ENCODE data around the gene RBP2.

RBP2 gene

DNA sequence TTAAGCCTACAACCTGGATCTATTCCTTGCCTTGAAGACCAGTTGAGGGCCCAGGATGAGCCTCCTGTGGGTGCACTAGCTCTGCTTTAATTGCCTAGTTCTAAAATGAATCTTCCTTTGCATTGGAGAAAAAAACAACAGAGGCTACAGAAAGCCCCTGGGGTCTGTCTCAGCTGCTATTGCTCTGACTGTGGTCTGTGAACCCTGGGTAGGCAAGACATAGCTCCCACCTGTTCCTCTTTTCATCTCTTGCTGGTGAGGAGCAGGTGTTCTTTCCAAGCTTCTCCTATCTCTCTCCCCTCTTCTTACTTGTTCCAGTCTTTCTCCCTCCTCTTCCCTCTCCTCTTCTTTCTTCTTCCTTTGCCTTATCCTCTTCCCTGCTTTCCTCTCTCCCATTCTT, 28.8 kb downstream of the RBP2 start:
- TF ChIP-seq, protein P1, sequence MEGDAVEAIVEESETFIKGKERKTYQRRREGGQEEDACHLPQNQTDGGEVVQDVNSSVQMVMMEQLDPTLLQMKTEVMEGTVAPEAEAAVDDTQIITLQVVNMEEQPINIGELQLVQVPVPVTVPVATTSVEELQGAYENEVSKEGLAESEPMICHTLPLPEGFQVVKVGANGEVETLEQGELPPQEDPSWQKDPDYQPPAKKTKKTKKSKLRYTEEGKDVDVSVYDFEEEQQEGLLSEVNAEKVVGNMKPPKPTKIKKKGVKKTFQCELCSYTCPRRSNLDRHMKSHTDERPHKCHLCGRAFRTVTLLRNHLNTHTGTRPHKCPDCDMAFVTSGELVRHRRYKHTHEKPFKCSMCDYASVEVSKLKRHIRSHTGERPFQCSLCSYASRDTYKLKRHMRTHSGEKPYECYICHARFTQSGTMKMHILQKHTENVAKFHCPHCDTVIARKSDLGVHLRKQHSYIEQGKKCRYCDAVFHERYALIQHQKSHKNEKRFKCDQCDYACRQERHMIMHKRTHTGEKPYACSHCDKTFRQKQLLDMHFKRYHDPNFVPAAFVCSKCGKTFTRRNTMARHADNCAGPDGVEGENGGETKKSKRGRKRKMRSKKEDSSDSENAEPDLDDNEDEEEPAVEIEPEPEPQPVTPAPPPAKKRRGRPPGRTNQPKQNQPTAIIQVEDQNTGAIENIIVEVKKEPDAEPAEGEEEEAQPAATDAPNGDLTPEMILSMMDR (IDR thresholded peaks at IDR 0.05; ENCODE audit: low read depth, low read length): no peak
- DNase-seq (ENCODE audit: extremely low read depth, low read depth): no peak

DNA sequence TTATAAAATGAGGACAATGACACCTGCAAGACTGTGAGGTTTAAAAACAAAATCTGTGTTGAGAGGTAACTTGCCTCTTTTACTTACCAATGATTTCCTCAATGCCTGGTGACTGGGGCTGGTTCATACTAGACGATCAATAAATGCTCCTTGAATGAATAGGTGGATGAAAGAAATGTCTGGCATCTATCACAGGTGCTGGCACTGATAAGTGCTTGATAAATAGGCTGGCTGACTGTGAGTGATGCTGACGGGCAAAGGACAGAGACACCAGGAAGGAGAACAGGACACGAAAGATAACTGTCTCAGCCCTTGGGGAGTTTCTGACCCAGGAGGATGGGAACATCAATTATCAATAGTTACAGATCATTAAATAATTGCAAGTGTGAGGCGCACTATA, 31.9 kb downstream of the RBP2 start:
- no peak for DNase-seq (ENCODE audit: extremely low read depth, low read depth)
- TF ChIP-seq, protein P1 (IDR thresholded peaks at IDR 0.05; ENCODE audit: low read depth, low read length): no peak

DNA sequence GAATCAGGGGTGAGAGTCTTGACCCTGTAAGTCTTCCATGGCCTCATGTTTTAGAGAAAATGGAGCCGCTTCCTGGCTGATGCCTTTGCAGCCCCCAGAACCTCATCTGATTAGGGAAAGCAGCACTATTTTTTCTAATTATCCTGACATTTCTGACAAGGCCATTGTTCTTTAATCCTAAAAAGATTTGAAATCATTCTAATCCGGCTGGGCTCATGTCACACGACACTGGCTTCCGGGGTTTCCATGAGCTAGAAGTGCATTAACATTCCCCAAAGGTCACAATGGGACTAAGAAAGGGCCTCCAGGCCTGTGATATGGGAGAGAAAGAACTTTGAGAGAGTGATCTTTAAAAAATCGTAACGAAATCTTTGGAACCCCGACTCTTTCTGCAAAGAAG, 33.1 kb downstream of the RBP2 start:
- DNase-seq (ENCODE audit: extremely low read depth, low read depth): no peak
- TF ChIP-seq, protein P1 (IDR thresholded peaks at IDR 0.05; ENCODE audit: low read depth, low read length): no peak

DNA sequence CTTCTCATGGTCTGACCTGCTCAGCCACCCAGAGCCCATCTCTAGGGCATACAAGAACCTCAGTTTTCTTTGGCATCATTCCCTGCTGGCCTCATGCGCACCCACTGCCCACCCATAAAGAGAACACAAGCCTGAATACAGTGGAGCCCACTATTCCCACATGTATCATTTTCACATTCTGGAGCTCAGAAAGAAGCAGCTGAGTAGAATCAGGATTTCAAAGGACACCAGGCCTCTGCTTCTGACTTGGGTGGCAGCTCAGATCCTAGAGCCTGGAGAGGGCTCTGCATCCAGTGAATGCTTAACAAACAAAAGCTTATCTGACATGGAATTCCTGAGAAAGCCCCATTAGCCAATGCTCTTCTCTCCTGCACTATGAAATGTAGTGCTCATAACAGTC, 34.7 kb downstream of the RBP2 start:
- TF ChIP-seq, protein P1 (IDR thresholded peaks at IDR 0.05; ENCODE audit: low read depth, low read length): no peak
- no peak for DNase-seq (ENCODE audit: extremely low read depth, low read depth)

DNA sequence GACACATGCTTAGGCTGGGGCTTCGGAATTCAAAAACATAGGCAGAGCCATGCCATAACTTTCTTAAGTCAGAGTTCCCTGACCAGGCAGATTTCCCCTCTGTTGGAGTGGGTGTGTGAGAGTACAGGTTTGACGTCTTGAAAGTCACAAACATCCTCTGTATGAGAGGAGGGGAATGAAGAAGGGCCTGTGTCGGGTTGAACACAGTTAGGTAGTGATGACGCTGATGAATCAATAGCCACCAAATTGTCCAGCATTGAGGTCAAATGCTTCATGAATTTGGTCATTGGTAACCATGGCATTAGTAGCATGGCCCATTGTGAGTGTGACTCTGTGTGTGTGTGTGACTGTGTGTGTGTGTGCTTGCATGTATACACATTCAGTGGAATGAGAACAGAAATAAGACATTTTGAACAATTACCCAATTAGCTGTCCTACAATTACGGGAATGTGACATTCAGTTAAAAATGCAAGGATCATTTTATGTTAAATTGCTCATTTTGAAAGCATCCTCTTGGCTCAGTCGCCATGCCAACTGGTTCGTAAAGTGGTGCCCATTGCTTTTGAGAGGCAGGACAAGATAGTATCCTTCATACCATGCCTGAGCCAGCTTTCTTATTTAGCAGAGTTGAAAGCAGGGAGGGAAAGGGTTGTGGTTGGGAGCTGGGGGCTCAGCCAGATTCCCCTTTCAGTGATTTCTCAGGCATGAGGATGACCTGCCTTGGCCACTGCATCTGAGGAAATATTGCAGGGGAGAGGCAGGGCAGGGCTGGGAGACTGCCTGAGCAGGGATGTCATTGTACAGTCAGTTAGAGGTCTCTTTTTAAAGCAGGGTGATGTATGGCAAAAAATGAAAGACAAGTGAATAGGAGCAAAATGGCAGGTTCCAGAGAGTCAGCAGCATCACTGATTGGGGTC, 35.4 kb downstream of the RBP2 start:
- TF ChIP-seq, protein P1 (IDR thresholded peaks at IDR 0.05; ENCODE audit: low read depth, low read length): no peak

DNA sequence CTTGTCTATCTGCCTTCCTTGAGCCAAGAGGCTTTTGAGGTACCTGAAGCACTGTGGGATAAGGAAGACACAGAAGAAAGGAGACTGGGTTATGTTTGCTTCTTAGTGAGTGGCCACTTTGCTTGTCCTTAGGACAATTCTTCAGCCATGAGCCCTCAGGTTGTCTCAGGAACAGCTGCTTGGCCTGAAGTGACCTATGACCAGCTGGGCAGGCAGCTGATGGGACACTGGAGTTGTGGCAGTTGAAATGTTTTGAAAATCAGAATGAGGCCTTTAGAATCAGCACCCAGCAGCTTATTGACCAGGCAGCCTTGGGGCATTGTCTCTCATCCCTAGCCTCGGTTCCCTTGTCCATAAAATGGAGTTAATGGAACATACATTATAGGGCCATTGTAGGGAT, 37.0 kb downstream of the RBP2 start:
- TF ChIP-seq, protein P1 (IDR thresholded peaks at IDR 0.05; ENCODE audit: low read depth, low read length): no peak
- no peak for DNase-seq (ENCODE audit: extremely low read depth, low read depth)

More for the DNA sequence above, 35.4 kb downstream of the RBP2 start:
- no peak for DNase-seq (ENCODE audit: extremely low read depth, low read depth)

DNA sequence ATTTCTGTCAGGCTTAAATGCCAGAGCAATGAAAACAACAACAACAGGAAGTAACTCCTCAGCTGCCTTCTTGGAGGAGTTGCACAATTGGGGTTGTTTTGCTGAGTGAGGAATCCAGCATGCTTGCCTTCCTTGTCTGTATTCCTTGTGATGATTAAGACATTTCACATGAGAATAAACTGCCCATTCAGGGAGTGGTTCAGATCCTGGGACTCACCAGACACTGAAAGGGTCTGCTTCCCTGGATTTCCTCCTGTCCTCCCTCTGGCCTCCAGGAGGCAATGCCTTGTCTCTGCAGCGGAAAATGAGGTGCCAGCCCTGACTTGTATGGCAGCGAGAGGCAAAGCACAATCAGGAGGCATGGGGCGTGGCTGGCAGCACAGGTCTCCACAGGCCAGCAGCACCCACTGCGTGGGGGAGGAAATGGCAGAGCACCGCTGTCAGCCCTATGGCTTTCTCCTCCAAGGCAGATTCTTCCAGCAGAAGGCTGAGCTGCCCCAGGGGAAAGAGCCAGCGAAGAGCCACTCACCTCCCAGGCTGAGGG, 41.5 kb downstream of the RBP2 start:
- DNase-seq (ENCODE audit: extremely low read depth, low read depth): no peak

More for the DNA sequence above, 41.5 kb downstream of the RBP2 start:
- TF ChIP-seq, protein P1 (IDR thresholded peaks at IDR 0.05; ENCODE audit: low read depth, low read length): no peak
